SH-SY5Y (cell line): ENCODE results near the gene VDR.

Source experiments
- GATA2 ChIP-seq: IDR thresholded peaks from 2 replicates; pipeline ENCODE4 v1.6.1; 2011; ENCODE audit warnings: mild to moderate bottlenecking, low read depth, low read length
- GATA3 ChIP-seq: IDR thresholded peaks from 2 replicates; pipeline ENCODE4 v1.6.1; 2011; ENCODE audit warnings: low read depth, mild to moderate bottlenecking, low read length, moderate library complexity

DNA sequence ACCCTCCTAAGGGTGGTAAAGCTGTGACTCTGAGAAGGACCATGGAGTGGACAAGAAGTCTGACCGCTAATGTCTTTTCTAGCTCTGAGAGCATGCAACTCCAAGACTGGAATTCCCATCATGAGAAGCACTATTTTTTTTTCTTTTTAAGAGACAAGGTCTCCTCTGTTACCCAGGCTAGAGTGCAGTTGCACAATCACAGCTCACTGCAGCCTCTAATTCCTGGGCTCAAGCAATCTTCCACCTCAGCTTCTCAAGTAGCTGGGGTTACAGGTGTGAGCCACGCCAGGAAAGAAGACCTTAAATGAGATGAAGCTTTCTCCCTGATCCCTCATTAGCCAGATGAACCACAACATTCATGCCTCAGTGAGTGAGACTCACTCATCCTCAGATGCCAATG is 19.2 kb downstream of the VDR start:
- TF ChIP-seq GATA3 (no peak), GATA2 (no peak)
